H9 (cell line): Measurements from ENCODE around the gene LTBP2. TPM values are rescaled to one million over a fixed set of nuclear protein-coding genes. Genes with fewer than 3 reads are reported as not detected.

ENCODE experiments used
- DNase-seq: peaks from one replicate; pipeline ENCODE4 v3.0.0-alpha.2; 2017
- H2AFZ ChIP-seq: one replicate; pipeline ENCODE4 v1.6.1; 2013; ENCODE audit warnings: mild to moderate bottlenecking, low read length, control low read depth, moderate library complexity
- H2AK5ac ChIP-seq: 2 replicates; pipeline ENCODE4 v1.6.1; 2013; ENCODE audit warnings: low read length, control low read depth, mixed read lengths; ENCODE audit not compliant: insufficient read length
- H2BK120ac ChIP-seq: one replicate; pipeline ENCODE4 v1.6.1; 2013; ENCODE audit warnings: low read depth, mild to moderate bottlenecking, low read length, control low read depth, inconsistent platforms; ENCODE audit not compliant: poor library complexity, severe bottlenecking
- H2BK12ac ChIP-seq: 2 replicates; pipeline ENCODE4 v1.6.1; 2013; ENCODE audit warnings: low read length, control low read depth, mixed read lengths, low read depth; ENCODE audit not compliant: insufficient read length
- H2BK15ac ChIP-seq: 2 replicates; pipeline ENCODE4 v1.6.1; 2013; ENCODE audit warnings: low read depth, low read length, control low read depth
- H2BK20ac ChIP-seq: one replicate; pipeline ENCODE4 v1.6.1; 2013; ENCODE audit warnings: low read depth, mild to moderate bottlenecking, low read length, control low read depth, inconsistent platforms; ENCODE audit not compliant: poor library complexity, severe bottlenecking
- H2BK5ac ChIP-seq: 2 replicates; pipeline ENCODE4 v1.6.1; 2013; ENCODE audit warnings: low read length, control low read depth, mixed read lengths; ENCODE audit not compliant: insufficient read length
- H3K14ac ChIP-seq: 2 replicates; pipeline ENCODE4 v1.6.1; 2013; ENCODE audit warnings: low read length, control low read depth; ENCODE audit not compliant: insufficient read depth
- H3K18ac ChIP-seq: 2 replicates; pipeline ENCODE4 v1.6.1; 2013; ENCODE audit warnings: low read depth, mild to moderate bottlenecking, mixed read lengths, low read length, control low read depth; ENCODE audit not compliant: insufficient read length
- H3K23ac ChIP-seq: 2 replicates; pipeline ENCODE4 v1.6.1; 2013; ENCODE audit warnings: low read length, control low read depth, mixed read lengths, low read depth; ENCODE audit not compliant: insufficient read length
- H3K23me2 ChIP-seq: 2 replicates; pipeline ENCODE4 v1.6.1; 2013; ENCODE audit warnings: low read depth, mild to moderate bottlenecking, mixed read lengths, low read length, control low read depth; ENCODE audit not compliant: insufficient read length, poor library complexity, severe bottlenecking
- H3K27ac ChIP-seq: 2 replicates; pipeline ENCODE4 v1.5.1; 2013; ENCODE audit warnings: low read length, control low read depth, mixed read lengths, low read depth; ENCODE audit not compliant: insufficient read length
- H3K27me3 ChIP-seq: 2 replicates; pipeline ENCODE4 v1.6.1; 2013; ENCODE audit warnings: low read length, control low read depth, inconsistent platforms; ENCODE audit not compliant: insufficient read depth
- H3K4ac ChIP-seq: 2 replicates; pipeline ENCODE4 v1.6.1; 2013; ENCODE audit warnings: low read depth, mild to moderate bottlenecking, control low read depth, inconsistent platforms, low read length, moderate library complexity
- H3K4me1 ChIP-seq: 2 replicates; pipeline ENCODE4 v1.6.1; 2013; ENCODE audit warnings: low read length, control low read depth, inconsistent platforms; ENCODE audit not compliant: insufficient read depth
- H3K4me2 ChIP-seq: 2 replicates; pipeline ENCODE4 v1.6.1; 2013; ENCODE audit warnings: low read length, control low read depth, mixed read lengths; ENCODE audit not compliant: insufficient read length, insufficient read depth
- H3K56ac ChIP-seq: 2 replicates; pipeline ENCODE4 v1.6.1; 2013; ENCODE audit warnings: low read depth, mild to moderate bottlenecking, mixed read lengths, low read length, control low read depth; ENCODE audit not compliant: insufficient read length
- H3K79me1 ChIP-seq: 2 replicates; pipeline ENCODE4 v1.6.1; 2013; ENCODE audit warnings: low read depth, mild to moderate bottlenecking, moderate library complexity, low read length, control low read depth, inconsistent platforms; ENCODE audit not compliant: insufficient read depth, poor library complexity, severe bottlenecking
- H3K79me2 ChIP-seq: 2 replicates; pipeline ENCODE4 v1.6.1; 2013; ENCODE audit warnings: low read length, control low read depth, inconsistent platforms; ENCODE audit not compliant: insufficient read depth
- H3K9ac ChIP-seq: 2 replicates; pipeline ENCODE4 v1.6.1; 2013; ENCODE audit warnings: low read length, control low read depth, mixed read lengths; ENCODE audit not compliant: insufficient read length; ENCODE audit errors: extremely low read depth
- H3K9me3 ChIP-seq: one replicate; pipeline ENCODE4 v1.6.1; 2013; ENCODE audit warnings: low read depth, low read length, inconsistent platforms; ENCODE audit not compliant: control insufficient read depth
- H3T11ph ChIP-seq: one replicate; pipeline ENCODE4 v1.6.1; 2013; ENCODE audit warnings: mild to moderate bottlenecking, low read length, control low read depth, inconsistent platforms
- H4K20me1 ChIP-seq: one replicate; pipeline ENCODE4 v1.6.1; 2013; ENCODE audit not compliant: control insufficient read depth, insufficient read length, insufficient read depth
- H4K5ac ChIP-seq: 2 replicates; pipeline ENCODE4 v1.6.1; 2013; ENCODE audit warnings: low read depth, mild to moderate bottlenecking, mixed read lengths, low read length, control low read depth; ENCODE audit not compliant: insufficient read length
- H4K8ac ChIP-seq: replicated peaks from 2 replicates; pipeline ENCODE4 v1.6.1; 2013; ENCODE audit warnings: low read length, control low read depth, mixed read lengths, low read depth; ENCODE audit not compliant: insufficient read length
- H4K91ac ChIP-seq: 2 replicates; pipeline ENCODE4 v1.6.1; 2013; ENCODE audit warnings: low read depth, mild to moderate bottlenecking, moderate library complexity, mixed read lengths, low read length, control low read depth; ENCODE audit not compliant: insufficient read length
- H3K27ac Mint-ChIP-seq, 3 experiments: 2 replicates in 2 of 3; 3 replicates in 1 of 3; pipeline ENCODE4 v1.8.0; 2020 to 2021; ENCODE audit warnings: mixed read lengths in 3 of 3, mild to moderate bottlenecking in 1 of 3, moderate library complexity in 1 of 3
- H3K27me3 Mint-ChIP-seq: 2 replicates; pipeline ENCODE4 v1.8.0; 2021; ENCODE audit warnings: low read depth, mild to moderate bottlenecking, moderate library complexity, mixed read lengths
- H3K36me3 Mint-ChIP-seq, 3 experiments: 2 replicates in 2 of 3; 3 replicates in 1 of 3; pipeline ENCODE4 v1.8.0; 2020 to 2021; ENCODE audit warnings: low read depth in 3 of 3, mixed read lengths in 3 of 3; ENCODE audit not compliant: insufficient read depth in 1 of 3
- H3K4me1 Mint-ChIP-seq, 2 experiments: 2 replicates each; pipeline ENCODE4 v1.8.0; 2020; ENCODE audit warnings: mixed read lengths in 2 of 2
- H3K4me3 Mint-ChIP-seq, 2 experiments: 2 replicates in 1 of 2; 3 replicates in 1 of 2; pipeline ENCODE4 v1.8.0; 2020 to 2021; ENCODE audit warnings: mild to moderate bottlenecking in 2 of 2, mixed read lengths in 2 of 2, moderate library complexity in 1 of 2
- H3K9me3 Mint-ChIP-seq, 2 experiments: 2 replicates in 1 of 2; 3 replicates in 1 of 2; pipeline ENCODE4 v1.8.0; 2020; ENCODE audit warnings: mild to moderate bottlenecking in 2 of 2, mixed read lengths in 2 of 2, moderate library complexity in 1 of 2
- CTCF ChIP-seq: fragments of 200-600 bp; sonication (generic); conservative IDR thresholded peaks from 3 replicates; pipeline ENCODE4 v1.8.0; 2021; ENCODE audit warnings: antibody characterized with exemption, mild to moderate bottlenecking
- WGBS: extraction: QIAGEN DNeasy Blood & Tissue Kit; methylation state at CpG from one replicate; pipeline ENCODE4 v1.1.7; 2013; ENCODE audit warnings: missing lambda C conversion rate, low lambda C conversion rate, mixed read lengths; ENCODE audit not compliant: insufficient read length; ENCODE audit errors: extremely low coverage; 5-methylcytosine and 5-hydroxymethylcytosine counted together
- total RNA-seq: library from RNA; stranded (reverse); gene quantifications from 2 replicates; pipeline ENCODE4 v1.2.1, GENCODE V29; 2021

LTBP2 gene
- total RNA-seq, 1 experiment from 2014 or later = 0.77 TPM

- H3K23ac ChIP-seq = no peak overlapping the region
- no peak overlapping the region for H3K4me2 ChIP-seq
- H4K91ac ChIP-seq = no peak overlapping the region
- peaks cover 17% of the 10 kb centered on the region for H3K23me2 ChIP-seq
- no peak overlapping the region for H2BK120ac ChIP-seq
- no peaks in the 10 kb centered on the region for H3K9me3 ChIP-seq
- no peak overlapping the region for H2AK5ac ChIP-seq
- no peak overlapping the region for H3K27ac ChIP-seq
- H4K8ac ChIP-seq = no peak overlapping the region
- H3K9ac ChIP-seq = no peak overlapping the region
- no peak overlapping the region for H3K56ac ChIP-seq
- H3K79me2 ChIP-seq = peaks cover 2% of the 10 kb centered on the region; the same call in 1 of the 2 replicates
- no peak overlapping the region for H3T11ph ChIP-seq
- H2BK12ac ChIP-seq = no peak overlapping the region
- Mint-ChIP-seq H3K4me3 (no peak overlapping the region), H3K27ac (no peak overlapping the region), H3K4me1 (peaks cover 26 to 30% of the 10 kb centered on the region in 2 experiments), H3K9me3 (no peaks in the 10 kb centered on the region), H3K27me3 (no peaks in the 10 kb centered on the region), H3K36me3 (peaks cover 6 to 11% (median 10%) of the 10 kb centered on the region in 3 experiments; a peak in 6 of 7 replicates)
- H4K5ac ChIP-seq = no peak overlapping the region
- H3K4ac ChIP-seq = no peak overlapping the region
- no peak overlapping the region for H2AFZ ChIP-seq
- no peaks in the 10 kb centered on the region for H3K79me1 ChIP-seq
- no peaks in the 10 kb centered on the region for H4K20me1 ChIP-seq
- no peak overlapping the region for H2BK5ac ChIP-seq
- H3K18ac ChIP-seq = no peak overlapping the region
- no peak overlapping the region for H3K14ac ChIP-seq
- peaks cover 2% of the 10 kb centered on the region; the same call in 1 of the 2 replicates for H3K4me1 ChIP-seq
- no peak overlapping the region for H2BK20ac ChIP-seq
- no peak for DNase-seq
- TF ChIP-seq CTCF = no peak
- no CpG with 5 or more reads among the region's 1 CpG for WGBS
- no peak overlapping the region for H2BK15ac ChIP-seq
- H3K27me3 ChIP-seq = no peaks in the 10 kb centered on the region
Observed at GRCh38 chr14:74490486-74490885, 121.6 kb downstream of the LTBP2 start.
